ENCODE data around the gene DCHS2.

DNA sequence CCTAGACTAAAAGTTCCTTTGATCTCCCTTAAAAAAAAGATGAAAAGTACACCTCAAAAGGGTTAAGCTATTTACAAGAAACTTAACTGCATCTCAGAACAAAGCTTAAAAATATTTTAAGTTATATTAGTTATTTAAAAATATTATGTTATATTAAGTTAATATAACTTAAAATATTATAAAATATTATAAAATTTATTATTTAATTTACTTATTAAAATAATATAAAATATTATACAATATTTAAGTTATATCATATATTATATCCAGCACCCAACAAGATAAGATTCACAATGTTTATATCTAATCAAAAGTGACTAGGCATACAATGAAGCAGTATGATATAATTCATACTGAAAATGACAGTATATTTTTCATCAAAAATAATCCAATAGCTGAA lies 296.9 kb downstream of the DCHS2 start:
- TF ChIP-seq POLR2A (IDR thresholded peaks at IDR 0.05; ENCODE audit: low read depth, low read length) (no peak), POLR2AphosphoS5 (IDR thresholded peaks at IDR 0.05; ENCODE audit: low read depth, low read length) (no peak), SPI1 (IDR thresholded peaks at IDR 0.05; ENCODE audit: low read depth, low read length) (no peak), TAF1 (IDR thresholded peaks at IDR 0.05; ENCODE audit: low read depth, low read length) (no peak), POU2F2 (IDR thresholded peaks at IDR 0.05; ENCODE audit: low read depth, low read length) (no peak)

Data from GM12891 (cell line).